HL-60 (cell line): ENCODE measurements around the gene ZIC4.

Experiments
- DNase-seq, 2 experiments: peaks; one replicate each; pipeline ENCODE4 v3.0.0-alpha.2; 2010 to 2020; ENCODE audit warnings: low read depth in 1 of 2, low spot score in 1 of 2
- H3K27ac ChIP-seq: fragments of 250-450 bp; sonication (Bioruptor Pico); replicated peaks from 2 replicates; pipeline ENCODE4 v1.5.1; 2020; ENCODE audit warnings: mild to moderate bottlenecking, moderate library complexity
- H3K27me3 ChIP-seq: fragments of 250-450 bp; sonication (Bioruptor Pico); 2 replicates; pipeline ENCODE4 v1.5.1; 2021; ENCODE audit warnings: mild to moderate bottlenecking, moderate library complexity; ENCODE audit not compliant: insufficient read depth, poor library complexity, severe bottlenecking
- H3K4me3 ChIP-seq: replicated peaks from 2 replicates; pipeline ENCODE4 v1.5.1; 2011; ENCODE audit warnings: mild to moderate bottlenecking, control low read depth, low read length; ENCODE audit not compliant: insufficient read depth
- GABPA ChIP-seq: IDR thresholded peaks from 2 replicates; pipeline ENCODE4 v1.6.1; 2012; ENCODE audit warnings: low read depth
- POLR2AphosphoS5 ChIP-seq: IDR thresholded peaks from 2 replicates; pipeline ENCODE4 v1.6.1; 2012; ENCODE audit warnings: low read depth
- REST ChIP-seq: IDR thresholded peaks from 2 replicates; pipeline ENCODE4 v1.6.1; 2012; ENCODE audit warnings: low read depth; ENCODE audit not compliant: insufficient replicate concordance
- SPI1 ChIP-seq: IDR thresholded peaks from 2 replicates; pipeline ENCODE4 v1.6.1; 2012; ENCODE audit warnings: low read depth, mild to moderate bottlenecking, borderline replicate concordance
- TF ChIP-seq, protein P1 (sequence below): IDR thresholded peaks from one replicate; pipeline ENCODE4 v1.5.1; 2011; ENCODE audit warnings: low read length, control low read depth, inconsistent platforms; ENCODE audit not compliant: insufficient read depth

Gene ZIC4

GRCh38 chr3:147426931-147427330 is 20.6 kb upstream of the ZIC4 start:
- no peak overlapping the region for H3K27ac ChIP-seq
- H3K27me3 ChIP-seq: peaks cover 32% of the 10 kb centered on the region
- H3K4me3 ChIP-seq: no peak overlapping the region
- DNase-seq: no peak
- TF ChIP-seq SPI1: no peak
- TF ChIP-seq GABPA: no peak

DNA sequence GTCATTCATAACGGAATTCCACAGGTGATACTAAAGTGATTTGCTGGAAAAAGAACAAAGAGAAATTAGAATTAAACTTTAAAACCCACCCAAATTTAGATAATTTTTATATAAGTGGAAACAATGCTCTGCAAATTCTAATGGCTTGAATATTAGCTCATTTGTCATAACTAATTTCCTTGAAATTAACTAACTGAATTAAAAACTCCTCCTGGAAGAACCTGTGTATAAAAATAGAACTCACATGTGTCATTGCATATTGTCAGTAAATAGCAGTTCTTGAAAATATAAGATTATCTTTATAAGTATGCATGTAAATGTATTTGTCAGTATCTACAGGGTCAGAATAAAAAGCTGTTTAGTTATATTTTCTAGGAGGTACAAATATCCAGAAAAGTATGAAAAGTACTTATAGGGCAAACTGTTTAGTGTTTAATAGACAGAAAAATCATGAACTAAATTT is 19.1 kb upstream of the ZIC4 start:
- no peak overlapping the region for H3K27ac ChIP-seq
- DNase-seq: no peak
- TF ChIP-seq SPI1 (no peak), POLR2AphosphoS5 (no peak), GABPA (no peak), REST (no peak)
- TF ChIP-seq, protein P1, sequence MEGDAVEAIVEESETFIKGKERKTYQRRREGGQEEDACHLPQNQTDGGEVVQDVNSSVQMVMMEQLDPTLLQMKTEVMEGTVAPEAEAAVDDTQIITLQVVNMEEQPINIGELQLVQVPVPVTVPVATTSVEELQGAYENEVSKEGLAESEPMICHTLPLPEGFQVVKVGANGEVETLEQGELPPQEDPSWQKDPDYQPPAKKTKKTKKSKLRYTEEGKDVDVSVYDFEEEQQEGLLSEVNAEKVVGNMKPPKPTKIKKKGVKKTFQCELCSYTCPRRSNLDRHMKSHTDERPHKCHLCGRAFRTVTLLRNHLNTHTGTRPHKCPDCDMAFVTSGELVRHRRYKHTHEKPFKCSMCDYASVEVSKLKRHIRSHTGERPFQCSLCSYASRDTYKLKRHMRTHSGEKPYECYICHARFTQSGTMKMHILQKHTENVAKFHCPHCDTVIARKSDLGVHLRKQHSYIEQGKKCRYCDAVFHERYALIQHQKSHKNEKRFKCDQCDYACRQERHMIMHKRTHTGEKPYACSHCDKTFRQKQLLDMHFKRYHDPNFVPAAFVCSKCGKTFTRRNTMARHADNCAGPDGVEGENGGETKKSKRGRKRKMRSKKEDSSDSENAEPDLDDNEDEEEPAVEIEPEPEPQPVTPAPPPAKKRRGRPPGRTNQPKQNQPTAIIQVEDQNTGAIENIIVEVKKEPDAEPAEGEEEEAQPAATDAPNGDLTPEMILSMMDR: no peak
- no peak overlapping the region for H3K4me3 ChIP-seq
- H3K27me3 ChIP-seq: peaks cover 46% of the 10 kb centered on the region

DNA sequence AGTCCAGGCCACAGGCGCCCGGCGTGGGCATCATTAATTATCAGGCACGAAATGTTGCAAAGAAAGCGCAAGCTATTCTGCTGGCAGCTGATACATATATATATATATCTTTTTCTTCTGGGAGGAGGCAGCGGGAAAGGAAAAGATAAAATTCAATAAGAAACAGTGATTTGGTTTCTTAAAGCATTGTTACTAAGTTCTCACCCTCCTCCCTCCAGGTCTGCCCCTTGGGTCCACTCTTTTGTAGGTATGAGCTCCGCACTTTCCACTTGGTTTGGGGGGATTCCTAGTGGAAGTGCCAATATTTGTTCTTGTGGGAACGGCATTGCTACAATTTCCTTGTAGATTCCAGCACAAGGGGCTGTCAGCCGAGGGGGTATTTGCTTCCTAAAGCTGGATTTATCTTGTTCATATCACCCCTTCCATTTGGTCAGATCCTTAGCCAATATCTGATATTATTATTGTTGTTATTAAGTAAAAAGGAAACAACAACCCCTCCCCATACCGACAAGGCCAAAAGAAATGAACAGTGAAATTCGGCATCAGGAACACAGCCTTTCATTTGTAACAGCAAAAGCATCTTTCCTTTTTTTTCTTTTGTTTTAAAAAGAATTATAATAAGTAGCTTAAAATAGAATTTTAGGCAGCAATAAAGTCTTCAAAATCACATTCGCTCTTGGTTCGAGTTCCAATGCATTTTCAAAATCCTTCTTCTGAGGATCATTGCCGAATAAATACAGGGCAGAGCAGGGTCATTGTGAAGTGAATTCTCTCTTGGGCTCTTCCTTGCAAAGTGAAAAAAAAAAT is 18.4 kb upstream of the ZIC4 start:
- H3K4me3 ChIP-seq: no peak overlapping the region

More for the DNA sequence above, 18.4 kb upstream of the ZIC4 start:
- H3K27me3 ChIP-seq: peaks cover 51% of the 10 kb centered on the region
- DNase-seq: no peak
- TF ChIP-seq SPI1 (no peak), GABPA (no peak), REST (no peak), POLR2AphosphoS5 (no peak)
- TF ChIP-seq, protein P1: no peak
- H3K27ac ChIP-seq: no peak overlapping the region
